ENCODE data around the gene ADGRV1. TPM values are rescaled to one million over a fixed set of nuclear protein-coding genes. Genes with fewer than 3 reads are reported as not detected.

Gene ADGRV1
- total RNA-seq, 2 experiments from 2014 or later = not detected

DNA sequence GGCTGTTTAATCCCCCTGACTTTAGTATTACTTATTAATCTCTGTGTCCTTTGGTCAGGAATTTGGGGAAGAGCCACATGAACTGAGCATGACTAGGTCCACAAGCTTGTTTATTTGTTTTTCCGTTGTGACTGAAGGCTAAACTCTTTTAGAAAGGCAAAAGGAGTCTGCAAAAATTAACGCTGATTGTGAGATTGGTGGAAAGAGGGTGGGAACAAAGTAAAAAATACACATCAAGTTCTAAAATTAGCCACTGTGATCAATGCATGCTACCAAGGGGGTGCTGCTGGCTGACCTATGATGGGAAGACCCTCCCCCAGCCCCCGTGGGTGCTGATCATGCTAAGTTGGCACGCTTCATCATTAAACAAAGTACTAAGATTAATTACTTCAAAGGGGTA lies 356.8 kb downstream of the ADGRV1 start:
- no peak overlapping the region for H3K27ac ChIP-seq (ENCODE audit: low read depth, low read length, poor library complexity, severe bottlenecking)
- intact Hi-C loops (cut with micrococcal nuclease; ENCODE audit: unreplicated experiment) = no loop called here
- H4K20me1 ChIP-seq (ENCODE audit: insufficient read depth, low read length) = no peaks in the 10 kb centered on the region
- no peak overlapping the region for H3K4me2 ChIP-seq (ENCODE audit: low read length)
- POLR2A ChIA-PET = no interaction called here
- CTCF ChIA-PET (ENCODE audit: unreplicated experiment) = no interaction called here
- TF ChIP-seq, protein P1, sequence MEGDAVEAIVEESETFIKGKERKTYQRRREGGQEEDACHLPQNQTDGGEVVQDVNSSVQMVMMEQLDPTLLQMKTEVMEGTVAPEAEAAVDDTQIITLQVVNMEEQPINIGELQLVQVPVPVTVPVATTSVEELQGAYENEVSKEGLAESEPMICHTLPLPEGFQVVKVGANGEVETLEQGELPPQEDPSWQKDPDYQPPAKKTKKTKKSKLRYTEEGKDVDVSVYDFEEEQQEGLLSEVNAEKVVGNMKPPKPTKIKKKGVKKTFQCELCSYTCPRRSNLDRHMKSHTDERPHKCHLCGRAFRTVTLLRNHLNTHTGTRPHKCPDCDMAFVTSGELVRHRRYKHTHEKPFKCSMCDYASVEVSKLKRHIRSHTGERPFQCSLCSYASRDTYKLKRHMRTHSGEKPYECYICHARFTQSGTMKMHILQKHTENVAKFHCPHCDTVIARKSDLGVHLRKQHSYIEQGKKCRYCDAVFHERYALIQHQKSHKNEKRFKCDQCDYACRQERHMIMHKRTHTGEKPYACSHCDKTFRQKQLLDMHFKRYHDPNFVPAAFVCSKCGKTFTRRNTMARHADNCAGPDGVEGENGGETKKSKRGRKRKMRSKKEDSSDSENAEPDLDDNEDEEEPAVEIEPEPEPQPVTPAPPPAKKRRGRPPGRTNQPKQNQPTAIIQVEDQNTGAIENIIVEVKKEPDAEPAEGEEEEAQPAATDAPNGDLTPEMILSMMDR (conservative IDR thresholded peaks at IDR 0.05; ENCODE audit: low read length) = no peak
- TF ChIP-seq EZH2phosphoT487 (IDR thresholded peaks at IDR 0.05; ENCODE audit: borderline replicate concordance, low read depth, low read length) = no peak
- H3K36me3 ChIP-seq (ENCODE audit: insufficient read depth, low read length) = no peaks in the 10 kb centered on the region
- H3K9me2 ChIP-seq (ENCODE audit: insufficient read depth, low read length) = no peaks in the 10 kb centered on the region
- H3K79me2 ChIP-seq (ENCODE audit: insufficient read depth, low read depth, low read length) = no peaks in the 10 kb centered on the region
- no peak for DNase-seq (ENCODE audit: low spot score)
- no peak overlapping the region for H2AFZ ChIP-seq (ENCODE audit: low read length)
- no peak overlapping the region for H3K4me3 ChIP-seq (ENCODE audit: low read depth, low read length, poor library complexity, severe bottlenecking)
- no peaks in the 10 kb centered on the region for H3K9me3 ChIP-seq (ENCODE audit: low read length)
- no TSS peak for BruUV-seq (replicated peaks)
- no peaks in the 10 kb centered on the region for H3K4me1 ChIP-seq (ENCODE audit: insufficient read depth, low read length, poor library complexity, severe bottlenecking)

DNA sequence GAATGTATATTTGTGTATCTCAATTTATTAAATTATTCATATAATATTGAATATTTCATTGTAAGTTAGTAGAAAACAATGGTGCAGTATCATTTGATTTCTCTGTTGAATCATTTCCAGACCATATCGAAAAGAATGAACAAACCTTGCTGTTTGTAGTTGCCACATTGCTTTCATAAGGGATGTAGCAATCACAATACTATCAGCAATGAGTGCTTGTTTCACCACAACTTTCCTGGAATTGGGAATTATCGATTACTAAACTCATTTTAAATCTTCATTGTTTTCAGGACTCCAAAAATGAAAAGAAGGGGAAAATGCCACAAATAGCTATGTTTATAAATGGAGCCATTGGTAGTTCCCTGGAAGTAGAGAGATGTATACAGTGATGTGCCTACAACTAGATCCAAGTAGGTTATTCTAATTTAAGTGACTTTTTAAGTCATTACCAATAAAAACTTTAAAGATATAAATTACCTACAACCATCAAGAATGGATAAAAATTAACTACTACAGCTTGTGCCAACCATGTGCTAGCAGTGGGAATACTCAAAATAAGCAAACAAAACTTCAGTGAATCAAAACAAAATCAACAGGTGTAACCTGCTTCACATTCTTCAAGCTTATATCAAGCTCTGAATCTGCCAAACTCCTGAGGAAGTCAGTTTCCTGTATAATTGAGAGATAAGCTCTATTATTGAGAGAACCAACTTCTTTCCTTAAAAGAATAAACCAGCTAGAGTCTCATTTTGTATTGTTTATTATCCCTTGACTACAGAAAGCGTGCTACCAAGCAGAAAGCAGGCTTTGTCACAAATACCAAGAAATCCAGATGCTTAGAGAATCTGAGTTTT lies 358.6 kb downstream of the ADGRV1 start:
- H3K27ac ChIP-seq (ENCODE audit: low read depth, low read length, poor library complexity, severe bottlenecking) = no peak overlapping the region
- no peak overlapping the region for H3K4me2 ChIP-seq (ENCODE audit: low read length)
- no peaks in the 10 kb centered on the region for H4K20me1 ChIP-seq (ENCODE audit: insufficient read depth, low read length)
- H3K36me3 ChIP-seq (ENCODE audit: insufficient read depth, low read length) = no peaks in the 10 kb centered on the region
- DNase-seq (ENCODE audit: low spot score) = no peak
- no peaks in the 10 kb centered on the region for H3K9me3 ChIP-seq (ENCODE audit: low read length)
- no peaks in the 10 kb centered on the region for H3K9me2 ChIP-seq (ENCODE audit: insufficient read depth, low read length)
- no peaks in the 10 kb centered on the region for H3K79me2 ChIP-seq (ENCODE audit: insufficient read depth, low read depth, low read length)
- TF ChIP-seq, protein P1 (conservative IDR thresholded peaks at IDR 0.05; ENCODE audit: low read length) = no peak
- no peak for TF ChIP-seq EZH2phosphoT487 (IDR thresholded peaks at IDR 0.05; ENCODE audit: borderline replicate concordance, low read depth, low read length)
- no TSS peak for BruUV-seq (replicated peaks)
- intact Hi-C loops (cut with micrococcal nuclease; ENCODE audit: unreplicated experiment) = no loop called here
- no peak overlapping the region for H2AFZ ChIP-seq (ENCODE audit: low read length)
- no peak overlapping the region for H3K4me3 ChIP-seq (ENCODE audit: low read depth, low read length, poor library complexity, severe bottlenecking)
- ChIA-PET POLR2A (interaction anchor here (0.6 to 0.7 kb wide), 3 partner anchors 49 to 485 kb away, joined by 3 to 7 read pairs (median 4); no protein-coding TSS in a partner anchor), CTCF (ENCODE audit: unreplicated experiment) (no interaction called here)
- no peaks in the 10 kb centered on the region for H3K4me1 ChIP-seq (ENCODE audit: insufficient read depth, low read length, poor library complexity, severe bottlenecking)
